NCI-H510A treated with DMSO at 0.1 percent for 48 hours (cell line): Measurements from ENCODE around the gene TNK2.
A peak's percentile ranks its signal among the peaks of the same experiment; 100 is the strongest.
"Not testable (repeated sequence)": the region's sequence is repeated elsewhere in the genome, so short reads cannot be mapped to it uniquely, and the experiment has no call there.

Experiments
- DNase-seq: peaks from one replicate; lab custom pipeline; 2025; lab: John Stamatoyannopoulos, UW

TNK2 gene

DNA sequence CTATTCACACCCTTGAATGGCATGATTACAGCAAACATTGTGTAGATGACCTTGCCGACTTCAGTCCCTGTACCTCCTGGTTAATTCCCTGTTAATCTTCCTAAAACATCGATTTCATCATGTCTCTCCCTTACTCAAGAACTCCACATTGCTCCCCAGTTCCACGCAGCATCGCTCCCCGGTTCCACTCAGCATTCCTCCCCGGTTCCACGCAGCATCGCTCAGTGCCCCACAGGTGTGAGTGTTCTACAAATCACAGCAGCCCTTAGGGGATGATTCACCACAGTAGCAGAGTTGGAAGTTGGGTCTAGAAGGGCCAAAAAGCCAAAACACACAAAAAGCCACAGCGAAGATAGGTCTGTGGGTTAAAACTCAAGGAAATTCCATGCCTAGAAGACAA, 8.6 kb upstream of the TNK2 start:
- no peak for DNase-seq

DNA sequence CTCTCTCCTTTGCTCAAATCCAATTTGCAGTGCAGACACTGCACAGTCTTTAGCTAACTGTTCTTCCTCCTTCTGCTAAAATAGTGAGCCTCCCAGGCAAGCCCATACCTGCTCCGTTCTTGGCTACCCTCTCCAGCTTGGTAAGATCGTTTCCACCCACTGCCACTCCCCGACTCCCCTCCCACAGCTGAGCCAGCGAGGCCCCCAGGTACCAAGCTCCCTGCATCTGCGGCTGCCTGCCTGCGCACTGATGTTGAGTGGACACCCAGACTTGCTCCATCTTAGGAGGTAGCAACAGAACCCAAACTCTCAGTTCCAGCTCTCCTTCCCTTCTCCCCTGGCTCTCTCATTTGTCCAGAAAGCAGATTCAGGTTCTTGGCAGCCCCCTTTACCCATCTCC, 7.9 kb upstream of the TNK2 start:
- no peak for DNase-seq

DNA sequence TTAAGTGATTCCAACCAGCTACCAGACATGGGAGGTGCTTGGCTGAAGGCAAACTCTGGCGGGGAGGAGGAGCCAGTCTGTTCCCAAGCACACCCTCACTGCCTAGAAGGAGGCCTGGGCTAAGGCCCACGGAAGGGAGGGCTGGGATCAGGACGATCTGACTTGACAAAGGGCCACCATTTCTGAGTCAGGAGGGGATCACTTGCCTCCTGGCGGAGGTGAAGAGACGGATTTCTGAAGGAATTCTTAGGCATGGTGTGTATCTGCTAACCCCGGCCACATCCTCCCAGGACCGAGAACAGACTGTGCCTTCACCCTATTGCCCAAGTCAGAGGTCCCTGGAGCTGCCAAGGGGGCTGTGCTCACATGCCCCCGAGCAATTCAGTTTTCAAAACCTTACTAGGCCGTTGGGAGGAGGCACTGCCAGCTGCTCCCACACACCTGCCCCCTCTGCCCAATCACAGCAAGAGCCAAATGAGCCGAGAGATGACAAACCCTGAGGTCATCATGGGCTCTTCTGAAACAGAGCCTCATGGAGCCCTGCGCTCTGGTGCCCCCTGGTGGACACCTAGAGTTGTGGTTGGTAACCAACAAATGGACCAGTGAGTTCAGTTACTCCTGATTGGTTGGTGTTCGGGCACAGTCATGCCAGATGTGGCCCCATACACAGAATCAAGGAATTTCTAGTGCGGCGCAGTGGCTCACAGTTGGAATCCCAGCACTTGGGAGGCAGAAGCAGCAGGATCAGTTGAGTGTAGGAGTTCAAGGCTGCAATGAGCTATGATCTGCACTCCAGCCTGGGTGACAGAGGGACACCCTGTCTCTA, 6.5 kb upstream of the TNK2 start:
- DNase-seq: no peak

DNA sequence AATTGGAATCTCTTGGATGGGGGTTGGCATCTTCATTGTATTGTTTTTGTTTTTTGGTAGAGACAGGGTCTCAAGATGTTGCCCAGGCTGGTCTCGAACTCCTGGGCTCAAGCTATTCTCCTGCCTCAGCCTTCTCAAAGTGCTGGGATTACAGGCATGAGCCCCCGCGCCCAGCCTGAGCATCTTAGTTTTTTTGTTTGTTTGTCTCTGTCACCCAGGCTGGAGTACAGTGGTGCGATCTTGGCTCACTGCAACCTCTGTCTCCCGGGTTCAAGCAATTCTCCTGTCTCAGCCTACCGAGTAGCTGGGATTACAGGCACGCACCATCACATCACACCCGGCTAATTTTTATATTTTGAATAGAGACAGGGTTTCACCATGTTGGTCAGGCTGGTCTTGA, 5.8 kb upstream of the TNK2 start:
- DNase-seq: not testable (repeated sequence)

DNA sequence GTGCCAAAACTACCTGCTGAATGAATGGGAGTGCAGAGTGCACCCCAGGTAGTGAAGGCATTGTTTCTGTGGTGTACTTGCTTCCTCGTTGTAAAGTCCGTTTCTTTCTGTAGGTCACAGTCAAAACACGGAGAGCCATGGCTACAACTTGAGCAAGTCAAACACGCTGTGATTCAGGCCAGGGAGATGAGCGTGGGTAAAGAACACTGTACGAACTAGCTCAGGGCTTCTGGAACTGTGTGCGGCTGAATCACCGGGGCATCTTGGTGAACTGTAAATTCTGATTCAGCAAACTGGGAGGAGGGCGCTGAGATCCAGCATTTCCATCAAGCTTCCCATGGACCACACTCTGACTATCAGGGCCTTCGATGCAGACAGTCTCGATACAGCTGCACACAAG, 5.0 kb upstream of the TNK2 start:
- no peak for DNase-seq

DNA sequence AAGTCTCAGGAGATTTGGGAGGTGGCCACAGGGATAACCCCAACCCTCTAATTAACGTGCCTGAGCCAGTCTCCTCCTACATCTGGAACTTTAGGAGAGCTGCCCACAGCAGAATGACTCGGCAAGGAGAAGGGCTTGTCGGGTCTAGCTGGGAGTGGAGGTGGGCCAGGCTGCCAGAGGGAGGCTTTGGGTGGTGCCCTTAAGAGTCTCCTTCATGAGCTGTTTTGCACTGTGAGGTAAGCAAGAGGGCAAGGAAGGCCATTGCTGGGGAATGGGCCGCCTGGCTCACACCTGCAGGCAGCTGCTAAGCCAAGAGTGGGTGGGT, 3.6 kb upstream of the TNK2 start:
- no peak for DNase-seq

DNA sequence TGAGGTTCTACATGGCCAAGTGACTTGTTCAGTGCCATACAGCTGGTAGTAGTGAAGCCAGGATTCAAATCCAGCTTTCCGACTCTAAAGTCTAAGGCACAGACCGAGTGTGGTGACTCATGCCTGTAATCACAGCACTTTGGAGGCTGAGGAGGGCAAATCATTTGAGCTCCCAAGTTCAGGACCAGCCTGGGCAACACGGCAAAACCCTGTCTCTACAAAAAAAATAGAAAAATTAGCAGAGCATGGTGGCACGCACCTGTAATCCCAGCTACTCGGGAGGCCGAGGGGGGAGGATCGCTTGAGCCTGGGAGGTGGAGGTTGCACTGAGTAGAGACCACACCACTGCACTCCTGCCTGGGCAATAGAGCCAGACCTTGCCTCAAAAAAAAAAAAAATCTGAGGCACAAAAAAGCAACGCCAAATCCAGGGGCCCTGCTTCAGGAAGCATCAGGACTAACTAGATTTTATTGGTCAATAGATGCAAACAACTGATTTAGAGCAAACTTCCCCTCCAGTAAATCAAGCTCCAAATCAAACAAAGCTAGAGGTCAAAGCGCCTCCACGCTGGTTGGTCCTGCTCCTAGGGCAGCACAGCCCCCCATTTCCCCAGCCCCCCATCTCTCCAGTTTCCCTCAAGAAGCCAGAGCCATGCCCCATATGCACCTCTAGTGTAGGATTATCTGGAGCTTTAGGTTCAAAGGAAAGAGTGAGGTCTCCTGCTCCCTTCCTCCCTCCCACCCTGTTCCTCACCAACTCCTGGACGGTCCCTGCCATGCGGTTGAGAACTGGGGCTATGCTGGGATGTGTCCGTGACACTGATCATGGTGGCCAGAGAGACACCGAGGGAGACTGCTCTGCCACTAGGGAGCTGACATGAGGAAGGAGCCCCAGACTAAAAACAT, 2.9 kb upstream of the TNK2 start:
- no peak for DNase-seq

DNA sequence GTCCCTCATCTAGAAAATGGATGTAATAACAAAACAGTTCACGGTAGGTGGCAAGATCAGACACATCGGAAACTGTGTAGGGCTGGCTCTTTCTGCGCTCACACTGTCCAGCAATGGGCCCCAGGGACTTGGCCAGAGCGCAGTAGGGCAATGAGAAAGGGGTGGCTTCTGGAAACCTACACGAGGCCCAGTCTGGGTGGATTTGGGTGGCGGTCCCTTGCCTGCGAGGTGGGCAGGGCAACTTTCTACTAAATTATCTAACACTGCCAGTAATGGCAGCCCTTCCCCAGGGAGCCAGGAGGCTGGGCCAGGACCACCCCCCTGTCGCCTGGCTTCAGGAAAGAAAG, 2.1 kb upstream of the TNK2 start:
- DNase-seq: no peak

DNA sequence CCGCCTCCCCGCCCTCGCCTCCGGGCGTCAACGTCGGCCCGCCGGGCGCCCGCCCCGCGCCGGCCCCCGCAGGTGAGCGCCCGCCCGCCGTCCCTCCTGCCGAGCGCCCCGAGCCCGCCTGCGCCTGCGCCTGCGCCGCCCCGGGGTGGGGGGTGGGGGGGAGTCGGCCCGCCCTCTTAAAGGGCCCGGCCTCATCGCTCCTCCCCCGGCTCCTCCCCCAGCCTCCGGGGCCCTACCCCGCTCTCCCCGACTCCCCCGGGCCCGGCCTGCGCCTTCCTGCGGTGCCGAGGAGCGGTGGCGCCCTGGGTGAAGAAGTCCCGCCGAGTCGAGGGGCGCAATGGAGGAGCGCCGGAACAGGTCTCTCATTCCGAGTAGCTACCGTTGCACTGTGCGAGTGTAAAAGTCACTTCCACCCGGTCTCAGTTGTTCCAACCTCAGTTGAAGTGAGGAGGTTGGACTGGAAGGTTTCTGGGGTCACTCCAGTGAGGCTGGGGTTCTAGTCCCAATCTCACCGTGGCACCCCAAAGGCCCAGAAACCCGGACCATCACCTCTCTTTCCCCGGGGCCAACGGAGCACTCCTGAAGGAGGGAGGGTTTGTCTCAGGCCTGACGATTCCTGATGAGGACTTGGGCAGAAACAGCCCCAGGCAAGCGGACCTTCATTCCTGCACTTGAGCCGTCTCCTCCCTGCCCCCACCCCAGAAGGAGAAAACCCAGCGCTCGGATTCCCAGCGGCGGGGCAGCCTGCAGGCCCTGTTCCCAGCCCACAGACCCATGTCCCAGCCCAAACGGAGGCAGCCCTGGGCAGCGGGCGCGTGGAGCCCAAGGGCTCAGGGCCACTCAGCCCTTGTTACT, 1.5 kb upstream of the TNK2 start:
- peak; percentile 66 for DNase-seq

DNA sequence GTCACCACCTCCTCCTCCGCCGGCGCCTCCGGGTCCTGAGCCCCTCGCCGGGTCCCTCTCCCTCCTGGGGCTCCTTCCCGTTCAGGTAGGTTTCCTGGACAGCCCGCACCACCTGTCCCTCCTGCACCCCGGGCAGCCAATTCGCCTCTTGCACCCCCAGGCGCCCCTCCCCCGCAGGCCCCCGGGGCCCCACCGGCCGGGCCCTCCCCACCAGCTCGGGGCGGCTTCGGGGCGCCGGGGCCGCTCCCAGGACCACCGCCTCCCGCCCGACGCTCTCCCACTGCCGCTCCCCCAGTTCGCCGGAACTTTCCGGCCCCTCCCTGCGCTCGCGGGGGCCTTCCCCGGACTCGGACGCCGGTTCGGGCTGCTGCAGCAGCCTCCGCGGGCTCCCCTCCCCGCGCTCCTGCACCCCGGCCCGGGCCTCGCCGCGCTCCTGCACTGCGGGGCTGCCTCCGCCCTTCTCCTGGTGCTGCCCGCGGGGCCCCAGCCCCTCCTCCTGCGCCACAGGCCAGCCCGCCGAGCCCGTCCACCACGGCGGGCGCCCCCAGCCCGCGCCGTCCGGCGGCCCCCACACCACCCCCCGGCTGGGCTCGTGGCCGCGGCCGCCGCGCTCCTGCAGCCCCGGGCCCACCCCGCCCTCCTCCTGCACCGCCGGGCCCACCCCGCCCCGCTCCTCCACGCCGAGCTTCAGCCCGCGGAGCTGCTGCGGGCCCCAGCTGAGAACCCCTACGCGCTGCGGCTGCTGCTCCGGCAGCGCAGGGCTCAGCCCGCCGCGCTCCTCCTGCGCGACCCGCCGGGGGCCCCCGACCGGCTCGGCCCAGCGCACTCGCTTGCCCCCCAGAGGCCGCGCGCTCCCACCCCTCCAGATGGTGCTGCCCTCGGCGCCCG, 587 bp upstream of the TNK2 start:
- no peak for DNase-seq

DNA sequence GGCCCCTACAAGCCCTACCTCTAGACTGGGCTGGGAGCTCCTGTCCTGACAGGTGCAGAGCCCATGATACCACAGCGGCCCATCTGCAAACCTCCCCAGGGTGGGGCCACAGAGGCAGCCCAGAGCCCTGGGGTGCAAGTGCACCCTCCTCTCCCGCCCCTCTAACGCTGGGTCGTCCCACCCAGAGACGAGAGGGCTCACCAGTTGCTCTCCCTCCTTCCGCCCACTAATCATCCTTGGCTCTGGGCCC, 742 bp downstream of the TNK2 start:
- DNase-seq: no peak

DNA sequence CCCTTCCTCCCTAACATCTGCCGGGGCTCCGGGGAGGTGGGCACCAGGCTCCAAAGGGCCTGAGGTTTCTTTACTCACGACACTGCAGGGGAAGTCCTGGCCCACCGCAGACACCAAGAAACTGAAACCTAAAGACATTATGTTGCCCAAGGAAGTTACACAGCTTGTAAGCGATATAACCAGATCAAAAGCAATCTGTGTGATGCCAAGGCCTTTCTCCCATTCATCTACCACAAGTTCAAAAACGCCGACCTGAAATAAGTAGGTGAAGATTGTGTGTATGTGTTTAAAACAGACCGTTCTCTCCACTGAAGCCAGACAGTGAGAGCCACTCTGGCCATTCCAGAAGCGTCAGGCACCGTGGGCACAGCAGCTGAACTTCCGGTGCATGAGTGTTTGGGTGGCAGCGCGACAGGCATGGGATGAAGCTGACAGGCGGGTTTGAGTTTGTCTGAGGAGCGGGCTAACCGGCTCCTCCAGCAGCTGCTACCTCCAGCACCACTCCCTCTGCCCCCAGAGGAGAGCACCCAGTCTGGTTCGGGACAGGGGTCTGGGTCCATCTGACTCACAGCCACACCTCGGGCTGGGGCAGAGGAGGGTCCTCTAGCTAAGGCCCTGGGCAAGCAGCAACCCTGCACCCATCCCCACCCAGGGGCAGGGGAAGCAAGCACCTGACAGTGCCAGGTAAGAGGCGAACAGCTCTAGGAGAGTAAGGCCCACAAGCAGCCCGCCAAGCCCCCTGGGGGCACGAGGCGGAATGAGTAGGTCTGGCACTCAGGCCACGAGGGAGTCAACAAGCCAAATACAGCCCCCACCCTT, 1.3 kb downstream of the TNK2 start:
- peak; percentile 87 for DNase-seq

DNA sequence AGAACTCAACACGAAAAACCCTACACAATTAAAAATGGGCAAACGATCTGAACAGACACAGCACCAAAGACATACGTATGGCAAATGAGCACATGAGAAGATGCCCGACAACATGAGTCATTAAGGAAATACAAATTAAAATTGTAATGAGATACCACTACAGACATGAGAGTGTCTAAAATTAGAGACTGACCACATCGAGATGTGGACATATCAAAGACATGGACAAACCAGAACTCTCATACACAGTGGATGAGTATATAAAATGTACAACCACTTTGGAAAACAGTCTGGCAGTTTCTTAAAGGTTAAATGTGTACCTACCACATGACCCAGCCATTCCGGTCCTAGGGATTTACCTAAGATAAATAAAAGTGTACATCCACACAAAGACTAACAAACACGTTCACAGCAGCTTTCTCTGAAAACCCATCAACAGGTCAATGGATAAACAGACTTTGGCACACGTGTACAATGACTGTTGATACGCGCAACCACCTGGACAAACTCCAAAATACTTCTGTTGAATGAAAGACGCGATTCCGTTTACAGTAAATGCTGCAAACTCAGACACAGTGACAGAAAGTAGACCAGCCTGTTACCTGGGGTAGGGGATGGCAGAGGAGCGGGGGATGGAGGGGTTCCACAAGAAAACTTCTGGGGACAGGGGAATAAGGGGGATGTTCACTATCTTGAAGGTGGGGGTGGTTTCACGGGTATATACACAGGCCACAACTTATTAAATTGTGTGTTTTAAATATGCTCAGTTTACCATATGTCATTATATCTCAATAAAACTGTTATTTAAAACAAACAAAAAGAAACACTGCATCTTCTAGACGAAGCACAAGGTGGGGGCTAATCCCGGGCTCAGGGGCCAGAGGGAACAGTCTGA, 2.1 kb downstream of the TNK2 start:
- peak; percentile 45 for DNase-seq

DNA sequence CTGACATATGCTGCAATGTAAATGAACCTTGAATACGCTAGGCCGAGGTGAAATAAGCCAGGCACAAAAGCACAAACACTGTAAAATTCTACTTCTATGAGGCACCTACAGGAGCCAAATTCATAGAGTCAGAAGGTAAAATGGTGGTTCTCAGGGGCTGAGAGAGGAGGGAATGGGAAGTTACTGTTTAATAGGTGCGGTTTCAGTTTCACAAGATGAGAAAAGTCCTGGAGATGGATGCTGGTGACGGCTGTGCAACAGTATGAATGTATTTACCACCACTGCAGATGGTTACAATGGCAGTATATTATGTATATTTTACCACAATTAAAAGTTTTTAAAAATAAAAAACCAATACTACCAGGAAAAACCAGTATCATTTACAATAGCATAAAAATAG, 4.0 kb downstream of the TNK2 start:
- DNase-seq: no peak

DNA sequence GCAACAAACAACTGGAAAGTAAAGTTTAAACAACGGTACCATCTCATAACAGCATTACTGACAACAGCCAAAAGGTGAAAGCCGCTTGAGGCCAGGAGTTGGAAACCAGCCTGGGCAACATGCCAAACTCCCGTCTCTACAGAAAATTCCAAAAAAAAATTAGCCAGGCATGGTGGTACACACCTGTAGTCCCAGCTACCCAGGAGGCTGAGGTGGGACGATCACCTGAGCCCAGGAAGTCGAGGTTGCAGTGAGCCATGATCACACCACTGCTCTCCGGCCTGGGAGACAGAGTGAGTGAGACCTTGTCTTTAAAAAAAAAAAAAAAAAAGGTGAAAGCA, 4.4 kb downstream of the TNK2 start:
- DNase-seq: no peak

DNA sequence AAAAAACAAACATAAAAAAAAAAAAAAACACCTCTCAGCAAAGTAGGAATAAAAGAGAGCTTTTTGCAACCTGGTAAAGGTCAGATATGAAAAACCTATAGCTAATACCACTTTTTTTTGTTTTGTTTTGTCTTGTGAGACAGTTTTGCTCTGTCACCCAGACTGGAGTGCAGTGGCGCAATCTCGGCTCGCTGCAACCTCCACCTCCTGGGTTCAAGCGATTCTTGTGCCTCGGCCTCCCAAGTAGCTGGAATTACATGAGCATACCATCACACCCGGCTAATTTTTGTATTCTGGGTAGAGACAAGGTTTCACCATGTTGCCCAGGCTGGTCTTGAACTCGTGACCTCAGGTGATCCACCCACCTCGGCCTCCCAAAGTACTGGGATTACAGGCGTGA, 5.7 kb downstream of the TNK2 start:
- DNase-seq: not testable (repeated sequence)

DNA sequence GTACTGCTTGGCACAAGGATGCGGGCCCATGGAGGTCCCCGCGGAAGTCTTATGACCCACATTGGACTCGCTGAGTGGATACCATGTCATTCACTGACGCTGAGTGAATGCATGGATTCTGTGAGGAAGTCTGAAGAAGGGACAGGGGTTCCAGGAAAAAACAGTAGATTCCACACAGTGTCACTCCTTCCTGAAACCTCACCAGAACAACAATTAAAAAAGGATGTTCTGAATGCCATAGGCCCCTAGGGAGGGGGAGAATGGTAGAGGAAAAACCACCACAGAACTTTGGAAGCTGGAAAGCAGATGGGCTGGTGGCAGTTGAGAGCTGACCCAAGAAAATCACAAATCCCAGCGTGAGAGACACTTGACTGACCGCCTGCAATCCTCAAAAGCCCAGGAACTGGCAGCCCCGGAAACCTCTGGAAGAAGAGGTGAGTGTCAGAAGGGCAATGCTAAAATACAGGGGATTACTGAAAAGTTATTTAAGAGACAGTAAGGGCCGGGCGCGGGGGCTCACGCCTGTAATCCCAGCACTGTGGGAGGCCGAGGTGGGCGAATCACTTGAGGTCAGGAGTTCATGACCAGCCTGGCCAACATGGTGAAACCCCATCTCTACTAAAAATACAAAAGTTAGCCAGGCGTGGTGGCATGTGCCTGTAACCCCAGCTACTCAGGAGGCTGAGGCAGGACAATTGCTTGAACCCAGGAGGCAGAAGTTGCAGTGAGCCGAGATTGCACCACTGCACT, 6.3 kb downstream of the TNK2 start:
- not testable (repeated sequence) for DNase-seq

DNA sequence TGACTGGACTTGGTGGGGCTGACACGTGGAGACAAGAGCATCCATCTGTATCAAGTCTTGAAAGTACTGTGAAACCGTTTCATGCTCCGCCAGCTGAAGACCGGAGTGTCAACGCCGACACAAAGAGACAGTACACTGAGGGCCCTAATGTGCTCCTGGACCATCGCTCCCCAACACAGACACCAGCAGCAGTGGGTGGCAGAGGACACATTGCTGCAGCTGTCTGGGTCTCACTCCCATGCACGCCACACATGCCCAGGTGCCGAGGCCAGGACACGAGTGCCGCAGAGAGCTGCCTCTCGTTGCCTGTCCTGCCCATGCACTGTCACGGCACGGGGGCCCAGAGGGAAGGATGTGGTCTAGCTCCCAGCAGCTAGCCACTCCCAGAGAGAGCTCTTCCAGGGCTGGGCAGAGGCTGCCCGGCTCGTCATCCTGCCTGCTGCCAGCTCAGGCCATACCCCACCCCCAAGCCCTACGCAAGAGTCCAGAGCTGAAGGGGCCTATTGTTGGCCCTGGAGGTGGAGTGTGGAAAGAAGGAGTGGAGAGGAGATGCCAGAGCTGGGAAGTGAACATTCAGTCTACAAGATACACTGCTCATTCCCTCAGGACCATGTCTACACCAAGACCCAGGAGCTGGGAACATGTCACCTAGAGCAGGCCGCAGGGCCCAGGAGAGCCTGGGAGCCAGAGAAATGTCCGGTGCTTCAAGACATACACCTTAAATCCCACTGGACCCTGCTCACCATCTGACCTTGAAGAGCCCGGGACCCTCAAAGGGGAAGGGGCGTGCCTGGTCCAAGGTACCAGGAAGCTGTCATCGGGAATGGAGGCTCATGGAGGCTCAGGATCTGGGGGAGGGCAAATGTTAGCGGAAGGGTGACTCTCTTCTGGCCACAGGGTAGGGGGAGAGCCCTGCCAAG, 7.7 kb downstream of the TNK2 start:
- peak; percentile 23 for DNase-seq
